DND-41 (cell line): ENCODE results near the gene TAF4.

Experiments used
- ATAC-seq: fragments of 200-7000 bp; cut with Tn5 transposase; 3 replicates; pipeline ENCODE4 v1.9.1; 2021; ENCODE audit warnings: low read depth; ENCODE audit not compliant: insufficient read depth
- DNase-seq: peaks from one replicate; pipeline ENCODE4 v3.0.0-alpha.2; 2020
- H2AFZ ChIP-seq: 2 replicates; pipeline ENCODE4 v1.6.0; 2012; ENCODE audit warnings: low read depth, low read length
- H3K27ac ChIP-seq: 2 replicates; pipeline ENCODE4 v1.5.1; 2012; ENCODE audit warnings: low read length, inconsistent platforms
- H3K27me3 ChIP-seq: fragments of 200-600 bp; sonication (generic); 2 replicates; pipeline ENCODE4 v1.6.0; 2012; ENCODE audit warnings: low read length, mild to moderate bottlenecking, inconsistent platforms; ENCODE audit not compliant: insufficient read depth, poor library complexity
- H3K36me3 ChIP-seq: 2 replicates; pipeline ENCODE4 v1.5.1; 2012; ENCODE audit warnings: low read length, inconsistent platforms; ENCODE audit not compliant: insufficient read depth
- H3K4me1 ChIP-seq: 2 replicates; pipeline ENCODE4 v1.5.1; 2012; ENCODE audit warnings: mild to moderate bottlenecking, low read length; ENCODE audit not compliant: insufficient read depth
- H3K4me2 ChIP-seq: 2 replicates; pipeline ENCODE4 v1.6.0; 2012; ENCODE audit warnings: mild to moderate bottlenecking, moderate library complexity, low read length, inconsistent platforms; ENCODE audit not compliant: insufficient read depth
- H3K4me3 ChIP-seq, 2 experiments: fragments of 200-600 bp in 1 of 2; shearing (Covaris generic) in 1 of 2; 2 replicates each; pipeline ENCODE4 v1.5.1; 2012 to 2016; ENCODE audit warnings: inconsistent platforms in 2 of 2, low read length in 2 of 2, mild to moderate bottlenecking in 2 of 2, low read depth in 1 of 2, moderate library complexity in 1 of 2
- H3K79me2 ChIP-seq: 2 replicates; pipeline ENCODE4 v1.6.0; 2012; ENCODE audit warnings: low read length, inconsistent platforms; ENCODE audit not compliant: insufficient read depth
- H3K9ac ChIP-seq: 2 replicates; pipeline ENCODE4 v1.6.0; 2012; ENCODE audit warnings: low read depth, mild to moderate bottlenecking, inconsistent platforms, low read length, moderate library complexity
- H3K9me3 ChIP-seq: 2 replicates; pipeline ENCODE4 v1.5.1; 2012; ENCODE audit warnings: low read length, moderate library complexity, mild to moderate bottlenecking, inconsistent platforms; ENCODE audit not compliant: insufficient read depth, severe bottlenecking
- H4K20me1 ChIP-seq: 2 replicates; pipeline ENCODE4 v1.6.0; 2012; ENCODE audit warnings: low read length; ENCODE audit not compliant: insufficient read depth
- EZH2 ChIP-seq: IDR thresholded peaks from 3 replicates; pipeline ENCODE4 v1.6.1; 2012; ENCODE audit warnings: borderline replicate concordance, low read depth, mild to moderate bottlenecking, moderate library complexity, low read length, inconsistent platforms; ENCODE audit not compliant: severe bottlenecking
- TF ChIP-seq, protein P1 (sequence below): IDR thresholded peaks from 2 replicates; pipeline ENCODE4 v1.5.1; 2012; ENCODE audit warnings: borderline replicate concordance, low read length, moderate library complexity, mild to moderate bottlenecking; ENCODE audit not compliant: poor library complexity, severe bottlenecking; ENCODE audit errors: extremely low read depth

TAF4 gene

DNA sequence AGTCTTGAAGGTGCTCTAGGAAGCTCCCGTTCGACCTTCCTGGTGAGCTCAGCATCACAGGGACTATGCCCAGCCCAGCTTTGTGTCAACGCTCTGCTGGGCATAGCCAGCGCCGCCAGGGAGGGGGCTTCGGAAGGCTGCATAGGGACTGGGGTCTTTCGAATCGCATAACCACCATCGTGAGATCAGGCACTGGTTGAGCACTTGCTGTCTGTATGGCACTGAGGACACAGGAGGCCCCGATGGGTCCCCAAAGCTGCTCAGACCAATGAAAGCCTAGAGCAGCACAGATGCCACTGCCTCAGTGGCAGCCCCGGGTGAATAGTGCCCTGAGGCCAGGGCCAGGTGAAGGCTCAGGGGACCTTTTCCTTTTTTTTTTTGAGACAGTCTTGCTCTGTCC, 96.7 kb downstream of the TAF4 start:
- H3K36me3 ChIP-seq, result peaks cover 21% of the 10 kb centered on the region

DNA sequence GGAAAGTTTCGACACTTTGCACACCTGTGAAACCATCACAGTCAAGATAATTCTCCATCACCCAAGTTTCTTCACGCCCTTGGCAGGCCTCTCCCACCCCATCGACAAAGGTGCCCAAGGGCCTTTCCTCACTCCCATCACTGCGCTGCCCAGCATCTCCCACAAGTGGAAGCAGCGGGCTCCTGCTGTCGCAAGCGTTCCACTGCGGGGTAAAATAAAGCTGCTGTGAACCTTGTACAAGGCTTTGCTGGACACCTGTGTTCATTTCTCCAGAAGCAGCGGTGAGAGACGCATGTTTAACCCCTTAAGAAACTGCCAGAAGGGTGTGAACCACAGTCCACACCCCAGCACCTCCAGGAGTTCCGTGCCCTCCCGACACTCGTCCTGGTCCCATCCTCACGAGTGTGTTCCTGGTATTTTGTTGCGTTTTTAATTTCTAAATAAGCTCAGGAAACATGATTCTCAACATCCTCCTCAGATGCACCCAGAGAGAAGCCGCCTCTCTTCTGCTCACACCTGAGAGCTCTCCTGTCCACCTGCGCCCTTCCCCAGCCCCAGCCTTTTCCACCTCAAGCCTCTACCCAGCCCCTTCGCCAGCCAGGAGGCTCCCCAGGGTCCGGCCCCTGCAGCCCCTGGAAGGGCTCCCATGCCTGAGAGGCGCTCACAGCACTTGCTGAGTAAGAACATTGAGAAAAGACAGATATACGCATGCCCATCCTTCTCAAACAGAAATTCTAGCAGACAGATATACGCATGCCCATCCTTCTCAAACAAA, 97.5 kb downstream of the TAF4 start:
- Histone ChIP-seq H2AFZ (no peak overlapping the region), H3K9me3 (no peaks in the 10 kb centered on the region), H3K27ac (no peak overlapping the region), H3K4me3 (no peak overlapping the region), H3K9ac (no peak overlapping the region), H3K4me1 (no peaks in the 10 kb centered on the region), H3K27me3 (no peaks in the 10 kb centered on the region), H3K36me3 (peaks cover 14% of the 10 kb centered on the region), H3K4me2 (no peak overlapping the region), H3K79me2 (no peaks in the 10 kb centered on the region), H4K20me1 (peaks cover 22% of the 10 kb centered on the region)
- TF ChIP-seq EZH2, result no peak
- TF ChIP-seq, protein P1, sequence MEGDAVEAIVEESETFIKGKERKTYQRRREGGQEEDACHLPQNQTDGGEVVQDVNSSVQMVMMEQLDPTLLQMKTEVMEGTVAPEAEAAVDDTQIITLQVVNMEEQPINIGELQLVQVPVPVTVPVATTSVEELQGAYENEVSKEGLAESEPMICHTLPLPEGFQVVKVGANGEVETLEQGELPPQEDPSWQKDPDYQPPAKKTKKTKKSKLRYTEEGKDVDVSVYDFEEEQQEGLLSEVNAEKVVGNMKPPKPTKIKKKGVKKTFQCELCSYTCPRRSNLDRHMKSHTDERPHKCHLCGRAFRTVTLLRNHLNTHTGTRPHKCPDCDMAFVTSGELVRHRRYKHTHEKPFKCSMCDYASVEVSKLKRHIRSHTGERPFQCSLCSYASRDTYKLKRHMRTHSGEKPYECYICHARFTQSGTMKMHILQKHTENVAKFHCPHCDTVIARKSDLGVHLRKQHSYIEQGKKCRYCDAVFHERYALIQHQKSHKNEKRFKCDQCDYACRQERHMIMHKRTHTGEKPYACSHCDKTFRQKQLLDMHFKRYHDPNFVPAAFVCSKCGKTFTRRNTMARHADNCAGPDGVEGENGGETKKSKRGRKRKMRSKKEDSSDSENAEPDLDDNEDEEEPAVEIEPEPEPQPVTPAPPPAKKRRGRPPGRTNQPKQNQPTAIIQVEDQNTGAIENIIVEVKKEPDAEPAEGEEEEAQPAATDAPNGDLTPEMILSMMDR, result no peak
- ATAC-seq, result no peak
- no peak for DNase-seq

More for the DNA sequence above, 96.7 kb downstream of the TAF4 start:
- Histone ChIP-seq H3K79me2 (no peaks in the 10 kb centered on the region), H4K20me1 (peaks cover 22% of the 10 kb centered on the region), H3K4me3 (no peak overlapping the region), H2AFZ (no peak overlapping the region), H3K4me1 (no peaks in the 10 kb centered on the region), H3K27me3 (no peaks in the 10 kb centered on the region), H3K4me2 (no peak overlapping the region), H3K27ac (no peak overlapping the region), H3K9ac (no peak overlapping the region), H3K9me3 (no peaks in the 10 kb centered on the region)
- ATAC-seq, result no peak
- DNase-seq, result no peak
- TF ChIP-seq, protein P1, result no peak
- no peak for TF ChIP-seq EZH2

DNA sequence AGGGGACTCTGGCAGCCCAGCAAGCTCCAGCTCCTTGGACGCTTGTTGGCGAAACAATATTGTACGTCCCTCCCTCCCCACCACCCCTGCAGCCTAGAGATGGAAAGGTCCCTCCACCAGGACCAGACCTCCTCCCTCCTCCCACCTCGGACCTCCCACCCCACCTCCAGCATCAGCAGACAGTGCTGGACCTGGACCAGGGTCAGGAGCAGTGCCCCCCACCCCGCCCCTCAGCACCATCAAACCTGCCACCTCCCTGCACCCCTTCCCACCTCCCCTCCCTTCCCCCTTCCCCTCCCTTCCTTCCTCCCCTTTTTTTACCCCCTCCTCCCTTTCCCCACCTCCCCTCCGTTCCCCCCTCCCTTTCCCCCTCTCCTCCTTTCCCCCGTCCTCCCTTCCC, 98.4 kb downstream of the TAF4 start:
- H2AFZ ChIP-seq, result no peak overlapping the region
- no peaks in the 10 kb centered on the region for H3K9me3 ChIP-seq
- no peak overlapping the region for H3K27ac ChIP-seq
- TF ChIP-seq, protein P1, result no peak
- no peak for TF ChIP-seq EZH2
- ATAC-seq (no peak), DNase-seq (no peak)
- no peaks in the 10 kb centered on the region for H3K79me2 ChIP-seq
- peaks cover 5% of the 10 kb centered on the region; the same call in 1 of the 2 replicates for H3K36me3 ChIP-seq
- H3K4me3 ChIP-seq, result no peak overlapping the region
- no peak overlapping the region for H3K4me2 ChIP-seq
- H3K9ac ChIP-seq, result no peak overlapping the region
- H3K27me3 ChIP-seq, result no peaks in the 10 kb centered on the region
- no peaks in the 10 kb centered on the region for H3K4me1 ChIP-seq
- H4K20me1 ChIP-seq, result peaks cover 21% of the 10 kb centered on the region
